A673 (cell line): Measurements from ENCODE around the gene MS4A10.

ENCODE experiments used
- EZH2 ChIP-seq: fragments of 200-600 bp; sonication (generic); IDR thresholded peaks from 2 replicates; pipeline ENCODE4 v1.6.1; 2017; ENCODE audit warnings: borderline replicate concordance, low read depth, mild to moderate bottlenecking, mixed read lengths, antibody characterized with exemption, low read length; ENCODE audit not compliant: poor library complexity, severe bottlenecking
- TF ChIP-seq, protein P1 (sequence below): fragments of 300-800, 200-600 bp; sonication (generic); conservative IDR thresholded peaks from 2 replicates; pipeline ENCODE4 v1.5.1; 2017; ENCODE audit warnings: low read depth, mild to moderate bottlenecking, antibody characterized with exemption, low read length, moderate library complexity, mixed read lengths

DNA sequence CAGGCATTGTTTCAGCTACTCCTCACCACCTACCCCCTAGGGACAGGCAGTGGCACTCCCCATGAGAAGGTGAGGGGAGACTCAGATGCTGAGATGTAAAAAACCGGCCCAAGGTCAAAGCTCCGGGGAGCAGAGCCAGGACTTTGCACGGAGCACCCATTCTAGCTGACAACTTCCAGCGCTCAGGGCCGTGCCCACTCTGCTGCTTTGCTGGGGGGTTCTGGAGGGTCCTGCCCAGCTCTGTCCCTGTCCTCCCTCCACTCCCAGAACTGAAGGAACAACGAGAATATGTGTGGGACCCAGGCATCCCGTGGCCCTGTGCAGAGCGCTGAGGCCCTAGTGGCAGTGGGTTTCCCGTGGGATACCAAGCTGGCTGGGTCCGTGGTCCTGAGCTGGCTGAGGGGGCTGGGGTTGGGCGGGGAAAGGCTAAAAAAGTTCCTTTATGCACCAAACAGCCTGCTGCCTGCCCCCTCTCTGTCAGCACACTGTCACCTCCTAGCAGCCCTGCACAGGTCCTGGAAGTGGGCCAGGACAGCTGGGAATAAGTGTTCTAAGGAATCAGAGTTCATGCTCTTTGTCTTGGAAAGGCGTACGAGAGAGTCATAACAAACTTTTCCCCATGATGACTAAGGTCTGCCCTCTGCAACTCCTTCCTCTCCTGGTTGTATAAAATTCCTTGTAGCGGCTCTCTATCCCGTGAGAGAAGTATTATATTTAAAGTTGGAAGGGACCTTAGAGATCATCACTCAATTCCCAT, 1.9 kb downstream of the MS4A10 start:
- TF ChIP-seq EZH2: no peak
- TF ChIP-seq, protein P1, sequence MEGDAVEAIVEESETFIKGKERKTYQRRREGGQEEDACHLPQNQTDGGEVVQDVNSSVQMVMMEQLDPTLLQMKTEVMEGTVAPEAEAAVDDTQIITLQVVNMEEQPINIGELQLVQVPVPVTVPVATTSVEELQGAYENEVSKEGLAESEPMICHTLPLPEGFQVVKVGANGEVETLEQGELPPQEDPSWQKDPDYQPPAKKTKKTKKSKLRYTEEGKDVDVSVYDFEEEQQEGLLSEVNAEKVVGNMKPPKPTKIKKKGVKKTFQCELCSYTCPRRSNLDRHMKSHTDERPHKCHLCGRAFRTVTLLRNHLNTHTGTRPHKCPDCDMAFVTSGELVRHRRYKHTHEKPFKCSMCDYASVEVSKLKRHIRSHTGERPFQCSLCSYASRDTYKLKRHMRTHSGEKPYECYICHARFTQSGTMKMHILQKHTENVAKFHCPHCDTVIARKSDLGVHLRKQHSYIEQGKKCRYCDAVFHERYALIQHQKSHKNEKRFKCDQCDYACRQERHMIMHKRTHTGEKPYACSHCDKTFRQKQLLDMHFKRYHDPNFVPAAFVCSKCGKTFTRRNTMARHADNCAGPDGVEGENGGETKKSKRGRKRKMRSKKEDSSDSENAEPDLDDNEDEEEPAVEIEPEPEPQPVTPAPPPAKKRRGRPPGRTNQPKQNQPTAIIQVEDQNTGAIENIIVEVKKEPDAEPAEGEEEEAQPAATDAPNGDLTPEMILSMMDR: no peak
